CD4-positive, alpha-beta T cell (primary cell): Measurements from ENCODE around the gene ZNRF1. TPM values are rescaled to one million over a fixed set of nuclear protein-coding genes. Genes with fewer than 3 reads are reported as not detected.

Source experiments
- ATAC-seq: fragments of 200-7000 bp; cut with Tn5 transposase; one replicate; pipeline ENCODE4 v1.10.0; 2022; ENCODE audit warnings: mild to moderate bottlenecking; ENCODE audit not compliant: poor library complexity
- CTCF ChIA-PET: fragments of 350-600 bp; sonication (Branson Sonifier 250); formaldehyde crosslinking; loops from one replicate; lab custom pipeline; 2021; ENCODE audit warnings: antibody characterized with exemption, inconsistent platforms; lab: Charles Lee
- POLR2A ChIA-PET: fragments of 350-600 bp; sonication (Branson Sonifier 250); formaldehyde crosslinking; loops from one replicate; lab custom pipeline; 2021; ENCODE audit warnings: antibody characterized with exemption, inconsistent platforms; lab: Charles Lee
- DNase-seq, 14 experiments: peaks; one replicate each; pipeline ENCODE4 v3.0.0-alpha.2; 2013 to 2020; ENCODE audit warnings: mixed read lengths in 2 of 14
- H3K27ac ChIP-seq, 2 donors: one replicate each; pipeline versions ENCODE4 v1.5.1 to v1.7.0; 2013; ENCODE audit warnings: low read length in 2 of 2, low read depth in 1 of 2, mild to moderate bottlenecking in 1 of 2
- H3K27me3 ChIP-seq, 2 experiments: 1 replicate in 1 of 2; 2 replicates in 1 of 2; pipeline versions ENCODE4 v1.6.1 to v1.7.0; 2013; ENCODE audit warnings: low read length in 2 of 2, control low read depth in 1 of 2, mild to moderate bottlenecking in 1 of 2, moderate library complexity in 1 of 2; ENCODE audit not compliant: insufficient read depth in 2 of 2, control insufficient read depth in 1 of 2
- H3K36me3 ChIP-seq: one replicate; pipeline ENCODE4 v1.6.1; 2013; ENCODE audit warnings: low read length, control low read depth; ENCODE audit not compliant: insufficient read depth
- H3K4me1 ChIP-seq: one replicate; pipeline ENCODE4 v1.6.1; 2013; ENCODE audit warnings: low read length, control low read depth; ENCODE audit not compliant: insufficient read depth
- H3K4me3 ChIP-seq: one replicate; pipeline ENCODE4 v1.5.1; 2013; ENCODE audit warnings: mild to moderate bottlenecking, low read length, moderate library complexity
- H3K9me3 ChIP-seq, 2 experiments: 1 replicate in 1 of 2; 2 replicates in 1 of 2; pipeline versions ENCODE4 v1.6.1 to v1.7.0; 2013; ENCODE audit warnings: low read length in 2 of 2, mild to moderate bottlenecking in 2 of 2, control low read depth in 1 of 2, moderate library complexity in 1 of 2; ENCODE audit not compliant: control insufficient read depth in 1 of 2, insufficient read depth in 1 of 2
- H3K27ac Mint-ChIP-seq: one replicate; pipeline ENCODE4 v1.8.0; 2020; ENCODE audit warnings: mixed read lengths
- H3K27me3 Mint-ChIP-seq: one replicate; pipeline ENCODE4 v1.8.0; 2021; ENCODE audit warnings: mixed read lengths
- H3K36me3 Mint-ChIP-seq: one replicate; pipeline ENCODE4 v1.8.0; 2021; ENCODE audit warnings: low read depth, mixed read lengths
- H3K4me1 Mint-ChIP-seq: one replicate; pipeline ENCODE4 v1.8.0; 2021; ENCODE audit warnings: low read depth, mixed read lengths
- H3K4me3 Mint-ChIP-seq: one replicate; pipeline ENCODE4 v1.8.0; 2020; ENCODE audit warnings: mild to moderate bottlenecking, mixed read lengths
- H3K9me3 Mint-ChIP-seq: one replicate; pipeline ENCODE4 v1.8.0; 2020; ENCODE audit warnings: mixed read lengths
- intact Hi-C, 2 experiments: fragments of 100-400 bp; cut with DNase I in 1 of 2; cut with micrococcal nuclease in 1 of 2; formaldehyde crosslinking; loops; one replicate each; pipeline versions ENCODE4 v1.15.1 to v1.9.0; 2023 to 2025; cut with DNase I, micrococcal nuclease
- total RNA-seq, 174 experiments: library from RNA in 2 of 174; stranded (reverse) in 2 of 174; gene quantifications; one replicate each; pipeline ENCODE4 v1.2.3 and lab custom pipeline; 2021 to 2026
- TF ChIP-seq, protein P1 (sequence below): fragments of 200-600 bp; IDR thresholded peaks from one replicate; pipeline ENCODE4 v1.8.0; 2022; ENCODE audit warnings: antibody characterized with exemption, mild to moderate bottlenecking

ZNRF1 gene
- total RNA-seq, 2 experiments from 2014 or later = 2.8 to 4.0 TPM

- ChIA-PET POLR2A (interaction anchor here (1.0 kb wide), 1 partner anchor 14 kb away, joined by 3 read pairs; no protein-coding TSS in a partner anchor), CTCF (no interaction called here)
- Mint-ChIP-seq H3K4me1 (peaks cover 13% of the 10 kb centered on the region), H3K36me3 (no peaks in the 10 kb centered on the region), H3K27me3 (no peaks in the 10 kb centered on the region), H3K9me3 (no peaks in the 10 kb centered on the region), H3K4me3 (no peak overlapping the region), H3K27ac (no peak overlapping the region)
- Histone ChIP-seq H3K4me3 (no peak overlapping the region), H3K9me3 (no peaks in the 10 kb centered on the region), H3K27ac (no peak overlapping the region), H3K4me1 (no peaks in the 10 kb centered on the region), H3K27me3 (no peaks in the 10 kb centered on the region), H3K36me3 (no peaks in the 10 kb centered on the region)
- intact Hi-C loops = no loop called here
- no peak for DNase-seq
- no peak for ATAC-seq
- TF ChIP-seq, protein P1, sequence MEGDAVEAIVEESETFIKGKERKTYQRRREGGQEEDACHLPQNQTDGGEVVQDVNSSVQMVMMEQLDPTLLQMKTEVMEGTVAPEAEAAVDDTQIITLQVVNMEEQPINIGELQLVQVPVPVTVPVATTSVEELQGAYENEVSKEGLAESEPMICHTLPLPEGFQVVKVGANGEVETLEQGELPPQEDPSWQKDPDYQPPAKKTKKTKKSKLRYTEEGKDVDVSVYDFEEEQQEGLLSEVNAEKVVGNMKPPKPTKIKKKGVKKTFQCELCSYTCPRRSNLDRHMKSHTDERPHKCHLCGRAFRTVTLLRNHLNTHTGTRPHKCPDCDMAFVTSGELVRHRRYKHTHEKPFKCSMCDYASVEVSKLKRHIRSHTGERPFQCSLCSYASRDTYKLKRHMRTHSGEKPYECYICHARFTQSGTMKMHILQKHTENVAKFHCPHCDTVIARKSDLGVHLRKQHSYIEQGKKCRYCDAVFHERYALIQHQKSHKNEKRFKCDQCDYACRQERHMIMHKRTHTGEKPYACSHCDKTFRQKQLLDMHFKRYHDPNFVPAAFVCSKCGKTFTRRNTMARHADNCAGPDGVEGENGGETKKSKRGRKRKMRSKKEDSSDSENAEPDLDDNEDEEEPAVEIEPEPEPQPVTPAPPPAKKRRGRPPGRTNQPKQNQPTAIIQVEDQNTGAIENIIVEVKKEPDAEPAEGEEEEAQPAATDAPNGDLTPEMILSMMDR = no peak
These were observed 31.0 kb downstream of the ZNRF1 start for GRCh38 chr16:75029854-75030253.

DNA sequence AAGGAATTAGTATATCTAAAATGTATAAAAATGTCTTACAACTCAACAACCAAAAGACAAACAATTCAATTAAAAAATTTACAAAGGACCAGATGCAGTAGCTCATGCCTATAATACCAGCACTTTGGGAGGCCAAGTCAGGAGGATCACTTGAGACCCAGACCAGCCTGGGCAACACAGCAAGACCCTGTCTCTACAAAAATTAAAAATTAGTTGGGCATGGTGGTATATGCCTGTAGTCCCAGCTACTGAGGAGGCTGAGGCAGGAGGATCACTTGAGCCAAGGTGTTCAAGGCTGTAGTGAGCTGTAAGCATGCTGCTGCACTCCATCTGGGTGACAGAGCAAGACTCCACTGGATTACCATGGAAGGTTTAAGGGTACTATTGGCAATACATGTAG lies 33.8 kb downstream of the ZNRF1 start:
- Histone ChIP-seq H3K4me1 (no peaks in the 10 kb centered on the region), H3K27me3 (no peaks in the 10 kb centered on the region), H3K36me3 (no peaks in the 10 kb centered on the region), H3K9me3 (no peaks in the 10 kb centered on the region), H3K27ac (no peak overlapping the region), H3K4me3 (no peak overlapping the region)
- DNase-seq = no peak
- TF ChIP-seq, protein P1 = no peak
- no peak for ATAC-seq
- no peaks in the 10 kb centered on the region for H3K36me3 Mint-ChIP-seq
- peaks cover 3% of the 10 kb centered on the region for H3K4me1 Mint-ChIP-seq
- intact Hi-C loops = no loop called here
- no peaks in the 10 kb centered on the region for H3K9me3 Mint-ChIP-seq
- H3K4me3 Mint-ChIP-seq = no peak overlapping the region
- no peak overlapping the region for H3K27ac Mint-ChIP-seq
- ChIA-PET POLR2A (no interaction called here), CTCF (no interaction called here)
- H3K27me3 Mint-ChIP-seq = no peaks in the 10 kb centered on the region

DNA sequence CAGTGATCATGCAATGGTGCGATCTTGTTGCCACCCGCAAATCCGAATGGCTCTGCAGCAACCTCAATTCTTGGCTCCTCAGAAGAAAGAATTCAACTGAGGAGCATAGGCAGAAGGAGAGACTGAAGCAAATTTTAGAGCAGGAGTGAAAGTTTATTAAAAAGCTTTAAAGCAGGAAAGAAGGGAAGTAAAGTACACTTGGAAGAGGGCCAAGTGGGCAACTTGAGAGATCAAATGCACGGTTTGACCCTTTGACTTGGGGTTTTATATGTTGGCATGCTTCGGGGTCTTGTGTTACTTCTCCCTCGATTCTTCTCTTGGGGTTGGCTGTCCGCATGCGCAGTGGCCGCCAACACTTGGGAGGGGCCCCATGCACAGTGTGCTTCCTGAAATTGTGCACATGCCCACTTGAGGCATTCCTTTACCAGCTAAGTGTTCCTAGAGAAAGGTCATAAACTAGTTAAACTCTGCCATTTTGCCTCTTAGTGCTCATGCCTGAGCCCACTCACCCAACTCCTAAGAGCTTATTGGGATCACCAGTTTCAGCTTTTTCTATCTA lies 36.7 kb downstream of the ZNRF1 start:
- TF ChIP-seq, protein P1 = no peak
- H3K27me3 Mint-ChIP-seq = no peaks in the 10 kb centered on the region
- ChIA-PET CTCF (no interaction called here), POLR2A (no interaction called here)
- no peak overlapping the region for H3K4me3 Mint-ChIP-seq
- no peaks in the 10 kb centered on the region for H3K36me3 Mint-ChIP-seq
- ATAC-seq (no peak), DNase-seq (no peak)
- peaks cover 21% of the 10 kb centered on the region for H3K4me1 Mint-ChIP-seq
- no peaks in the 10 kb centered on the region for H3K36me3 ChIP-seq
- no peaks in the 10 kb centered on the region for H3K9me3 Mint-ChIP-seq
- H3K4me3 ChIP-seq = no peak overlapping the region
- H3K27ac ChIP-seq = no peak overlapping the region
- no peaks in the 10 kb centered on the region for H3K9me3 ChIP-seq
- H3K27me3 ChIP-seq = no peaks in the 10 kb centered on the region
- H3K27ac Mint-ChIP-seq = no peak overlapping the region
- H3K4me1 ChIP-seq = no peaks in the 10 kb centered on the region
- intact Hi-C loops = no loop called here
